BJ (cell line): Measurements from ENCODE around the gene PRDM2. TPM values are rescaled to one million over a fixed set of nuclear protein-coding genes. Genes with fewer than 3 reads are reported as not detected.

Experiments used
- CTCF ChIA-PET: fragments of 350-600 bp; formaldehyde crosslinking; extraction: SDS; loops from one replicate; lab custom pipeline; 2021; ENCODE audit warnings: antibody characterized with exemption, inconsistent platforms; lab: Yijun Ruan, JAX
- POLR2A ChIA-PET: fragments of 300-600 bp; sonication (Branson Sonifier 250); formaldehyde crosslinking; extraction: SDS; loops from one replicate; lab custom pipeline; 2021; ENCODE audit warnings: antibody characterized with exemption; lab: Charles Lee
- DNase-seq: peaks from one replicate; pipeline ENCODE4 v3.0.0-alpha.2; 2011; ENCODE audit warnings: low read depth
- H3K27me3 ChIP-seq: 2 replicates; pipeline ENCODE4 v1.6.0; 2011; ENCODE audit warnings: low read length; ENCODE audit not compliant: control insufficient read depth, insufficient read depth
- H3K36me3 ChIP-seq: 2 replicates; pipeline ENCODE4 v1.5.1; 2011; ENCODE audit warnings: low read length; ENCODE audit not compliant: control insufficient read depth, insufficient read depth
- H3K4me3 ChIP-seq: 2 replicates; pipeline ENCODE4 v1.5.1; 2011; ENCODE audit warnings: low read depth, mild to moderate bottlenecking, control low read depth, low read length
- CTCF ChIP-seq: IDR thresholded peaks from 2 replicates; pipeline ENCODE4 v1.5.1; 2011; ENCODE audit warnings: low read depth, mild to moderate bottlenecking, control low read depth, inconsistent platforms, low read length, moderate library complexity; ENCODE audit not compliant: insufficient read depth
- polyA plus RNA-seq: library from polyadenylated mRNA; depleted of rRNA; stranded (reverse); fragments of >200 nt; gene quantifications from 2 replicates; pipeline ENCODE4 v1.2.3, GENCODE V29; 2011

Gene PRDM2
- polyA plus RNA-seq, 1 experiment, result 9.6 TPM

GRCh38 chr1:13761883-13762282, 61.9 kb downstream of the PRDM2 start:
- TF ChIP-seq CTCF, result no peak
- POLR2A ChIA-PET, result no interaction called here
- Histone ChIP-seq H3K36me3 (no peaks in the 10 kb centered on the region; the same call in 1 of the 2 replicates), H3K4me3 (no peak overlapping the region), H3K27me3 (no peaks in the 10 kb centered on the region)
- no peak for DNase-seq
- CTCF ChIA-PET, result no interaction called here

DNA sequence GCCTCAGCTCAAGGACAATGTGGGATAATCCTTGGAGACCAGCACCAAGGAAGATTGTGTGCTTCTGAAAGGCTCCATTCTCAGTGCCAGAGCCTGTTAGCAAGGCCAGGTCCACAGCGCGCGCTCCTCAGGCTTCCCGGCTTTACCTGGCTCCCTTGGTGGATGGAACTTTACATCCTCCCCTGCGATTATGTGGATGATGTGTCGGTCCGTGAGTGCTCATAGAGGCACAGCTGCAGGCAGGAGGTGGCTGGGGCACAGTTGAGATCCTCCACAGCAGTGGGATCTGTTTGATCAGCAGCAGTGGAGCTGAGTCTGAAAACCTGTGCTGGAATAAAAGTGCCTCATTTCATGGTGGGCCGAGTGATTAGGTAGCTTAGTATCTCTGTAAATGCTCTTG, 62.7 kb downstream of the PRDM2 start:
- ChIA-PET POLR2A (no interaction called here), CTCF (interaction anchor here (0.7 to 0.9 kb wide), 2 partner anchors 11 to 51 kb away, joined by 3 to 4 read pairs; no protein-coding TSS in a partner anchor)
- TF ChIP-seq CTCF, result no peak
- Histone ChIP-seq H3K36me3 (no peaks in the 10 kb centered on the region; the same call in 1 of the 2 replicates), H3K27me3 (no peaks in the 10 kb centered on the region), H3K4me3 (no peak overlapping the region)
- no peak for DNase-seq

DNA sequence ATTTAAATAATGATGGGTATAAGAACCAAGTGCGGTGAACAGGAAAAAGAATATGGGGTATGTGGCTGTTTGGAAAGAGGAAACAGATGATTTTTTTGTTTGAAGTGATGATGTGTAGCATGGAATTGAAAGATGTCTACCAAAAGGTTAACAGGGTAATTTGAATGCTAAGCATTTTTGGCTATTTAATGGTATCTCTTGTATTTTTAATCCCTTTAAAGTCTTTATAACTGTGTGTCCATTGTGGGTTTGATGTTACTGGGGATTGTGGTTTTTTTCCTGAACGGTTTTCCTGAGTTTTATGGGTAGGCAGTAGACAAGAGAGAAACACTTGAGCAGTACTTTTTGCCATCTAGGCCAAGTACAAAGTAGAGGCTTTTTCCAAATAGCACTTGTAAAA, 63.2 kb downstream of the PRDM2 start:
- Histone ChIP-seq H3K4me3 (no peak overlapping the region), H3K27me3 (no peaks in the 10 kb centered on the region), H3K36me3 (no peaks in the 10 kb centered on the region; the same call in 1 of the 2 replicates)
- CTCF ChIA-PET, result interaction anchor here (0.9 kb wide), 1 partner anchor 51 kb away, joined by 4 read pairs; no protein-coding TSS in a partner anchor
- TF ChIP-seq CTCF, result no peak
- DNase-seq, result no peak
- POLR2A ChIA-PET, result no interaction called here

GRCh38 chr1:13763991-13764390, 64.0 kb downstream of the PRDM2 start:
- H3K4me3 ChIP-seq, result no peak overlapping the region
- H3K27me3 ChIP-seq, result no peaks in the 10 kb centered on the region
- no peak for DNase-seq
- TF ChIP-seq CTCF, result no peak
- ChIA-PET POLR2A (interaction anchor here (1.1 kb wide), 1 partner anchor 15 kb away, joined by 3 read pairs; no protein-coding TSS in a partner anchor), CTCF (interaction anchor here (1.1 to 1.7 kb wide), 2 partner anchors 28 to 38 kb away, joined by 4 read pairs; no protein-coding TSS in a partner anchor)
- no peaks in the 10 kb centered on the region; the same call in 1 of the 2 replicates for H3K36me3 ChIP-seq

- no peak for DNase-seq
- TF ChIP-seq CTCF, result no peak
- H3K4me3 ChIP-seq, result no peak overlapping the region
- CTCF ChIA-PET, result interaction anchor here (1.0 to 1.7 kb wide), 3 partner anchors 27 to 90 kb away, joined by 3 to 4 read pairs (median 4); no protein-coding TSS in a partner anchor
- POLR2A ChIA-PET, result interaction anchor here (1.1 kb wide), 1 partner anchor 15 kb away, joined by 3 read pairs; no protein-coding TSS in a partner anchor
- no peaks in the 10 kb centered on the region for H3K27me3 ChIP-seq
- no peaks in the 10 kb centered on the region for H3K36me3 ChIP-seq
Observed at GRCh38 chr1:13764588-13765332, 64.8 kb downstream of the PRDM2 start.
